Sigmoid colon (tissue), 7 donors: ENCODE data around the gene ADARB1. TPM values are rescaled to one million over a fixed set of nuclear protein-coding genes. Genes with fewer than 3 reads are reported as not detected.

Experiments
- DNase-seq: peaks from one replicate; pipeline ENCODE4 v3.0.0-alpha.2; 2019
- H3K27ac ChIP-seq, 4 donors: fragments of 200-600 bp; sonication (generic); one replicate each; pipeline ENCODE4 v1.5.1; 2016 to 2019; ENCODE audit warnings: mild to moderate bottlenecking in 1 of 4
- H3K27me3 ChIP-seq, 3 donors: fragments of 200-600 bp; sonication (generic); one replicate each; pipeline ENCODE4 v1.5.1; 2019; ENCODE audit warnings: mild to moderate bottlenecking in 1 of 3
- H3K36me3 ChIP-seq, 4 donors: fragments of 200-600 bp; sonication (generic); one replicate each; pipeline ENCODE4 v1.5.1; 2016 to 2019
- H3K4me1 ChIP-seq, 4 donors: fragments of 200-600 bp; sonication (generic); one replicate each; pipeline ENCODE4 v1.5.1; 2017 to 2019
- H3K4me3 ChIP-seq, 4 donors: fragments of 200-600 bp; sonication (generic); one replicate each; pipeline ENCODE4 v1.5.1; 2017 to 2019; ENCODE audit warnings: mild to moderate bottlenecking in 2 of 4, moderate library complexity in 1 of 4
- H3K9me3 ChIP-seq, 4 donors: fragments of 200-600 bp in 3 of 4; sonication (generic) in 3 of 4; one replicate each; pipeline versions ENCODE4 v1.5.1 to v1.6.1; 2013 to 2019
- CTCF ChIP-seq, 4 experiments: fragments of 450-650 bp in 3 of 4; fragments of 200-600 bp in 1 of 4; IDR thresholded peaks; one replicate each; pipeline ENCODE4 v1.5.1; 2016 to 2019; ENCODE audit warnings: antibody characterized with exemption in 4 of 4, mild to moderate bottlenecking in 3 of 4, moderate library complexity in 2 of 4
- EP300 ChIP-seq, 4 donors: sonication (generic); formaldehyde crosslinking; IDR thresholded peaks; one replicate each; pipeline ENCODE4 v1.6.1; 2017; ENCODE audit warnings: antibody characterized with exemption in 4 of 4
- POLR2A ChIP-seq, 2 donors: fragments of 450-650 bp; IDR thresholded peaks; one replicate each; pipeline ENCODE4 v1.6.1; 2016; ENCODE audit warnings: antibody characterized with exemption in 2 of 2, mild to moderate bottlenecking in 2 of 2, moderate library complexity in 2 of 2
- POLR2AphosphoS5 ChIP-seq, 4 donors: sonication (generic); formaldehyde crosslinking; IDR thresholded peaks; one replicate each; pipeline ENCODE4 v1.6.1; 2017; ENCODE audit warnings: antibody characterized with exemption in 4 of 4
- WGBS, 2 donors: extraction: QIAGEN DNeasy Blood & Tissue Kit; methylation state at CpG; one replicate each; pipeline ENCODE4 v1.1.7; 2013; 5-methylcytosine and 5-hydroxymethylcytosine counted together
- intact Hi-C: fragments of 100-400 bp; cut with DNase I; formaldehyde crosslinking; loops from one replicate; pipeline ENCODE4 v1.15.1; 2023
- polyA plus RNA-seq, 3 donors: library from polyadenylated mRNA; stranded (reverse); fragments of 200-250 nt; gene quantifications; one replicate each; pipeline ENCODE4 v1.2.3, GENCODE V29; 2013
- total RNA-seq, 4 donors: library from RNA; depleted of rRNA; stranded (reverse); fragments of >200 nt; gene quantifications; one replicate each; pipeline ENCODE4 v1.1.0, GENCODE V29; 2016
- donor health status: healthy with polysubstance abuse.
- donor health status: Bipolar disorder and iron deficiency.
- donor health status: healthy.

Gene ADARB1
- total and polyA plus RNA-seq, 7 donors, result 0.92 to 102 (median 41.3) TPM

GRCh38 chr21:45259206-45259840 lies 184.9 kb downstream of the ADARB1 start:
- 82 to 87% methylated on average over 17 of the region's 17 CpGs for WGBS, 2 donors
- Histone ChIP-seq H3K4me1 (no peaks in the 10 kb centered on the region), H3K4me3 (no peak overlapping the region), H3K9me3 (no peaks in the 10 kb centered on the region), H3K27ac (no peak overlapping the region), H3K36me3 (peaks cover 11 to 15% (median 12%) of the 10 kb centered on the region in 4 donors), H3K27me3 (peaks cover 0 to 35% (median 0%) of the 10 kb centered on the region in 3 donors)
- intact Hi-C loops, result no loop called here
- TF ChIP-seq POLR2AphosphoS5 (IDR thresholded peaks at IDR 0.05) (no peak), POLR2A (IDR thresholded peaks at IDR 0.05) (no peak), EP300 (IDR thresholded peaks at IDR 0.05) (no peak), CTCF (IDR thresholded peaks at IDR 0.05) (no peak)
- DNase-seq, result no peak

- WGBS, 2 donors, result 84 to 85% methylated on average over 5 of the region's 5 CpGs
- H3K36me3 ChIP-seq, result peaks cover 18 to 24% (median 21%) of the 10 kb centered on the region in 4 donors
- no peaks in the 10 kb centered on the region for H3K4me1 ChIP-seq
- intact Hi-C loops, result no loop called here
- H3K9me3 ChIP-seq, result no peaks in the 10 kb centered on the region
- H3K27me3 ChIP-seq, result peaks cover 0 to 25% (median 0%) of the 10 kb centered on the region in 3 donors
- H3K4me3 ChIP-seq, result no peak overlapping the region
- TF ChIP-seq POLR2A (IDR thresholded peaks at IDR 0.05) (no peak), EP300 (IDR thresholded peaks at IDR 0.05) (no peak), POLR2AphosphoS5 (IDR thresholded peaks at IDR 0.05) (no peak), CTCF (IDR thresholded peaks at IDR 0.05) (no peak)
- DNase-seq, result no peak
- H3K27ac ChIP-seq, result no peak overlapping the region
These were observed 185.9 kb downstream of the ADARB1 start for GRCh38 chr21:45260191-45260825.

GRCh38 chr21:45261093-45261492 lies 186.7 kb downstream of the ADARB1 start:
- no peak for TF ChIP-seq POLR2AphosphoS5 (IDR thresholded peaks at IDR 0.05)
- no peak for TF ChIP-seq EP300 (IDR thresholded peaks at IDR 0.05)
- no peak for TF ChIP-seq POLR2A (IDR thresholded peaks at IDR 0.05)
- TF ChIP-seq CTCF (IDR thresholded peaks at IDR 0.05), result no peak
- DNase-seq, result no peak
- Histone ChIP-seq H3K4me1 (no peaks in the 10 kb centered on the region), H3K36me3 (peaks cover 24 to 32% (median 27%) of the 10 kb centered on the region in 4 donors), H3K4me3 (no peak overlapping the region), H3K27ac (no peak overlapping the region), H3K27me3 (peaks cover 0 to 17% (median 0%) of the 10 kb centered on the region in 3 donors), H3K9me3 (no peaks in the 10 kb centered on the region)
- 89 to 90% methylated on average over 10 of the region's 10 CpGs for WGBS, 2 donors
- intact Hi-C loops, result no loop called here

- TF ChIP-seq POLR2AphosphoS5 (IDR thresholded peaks at IDR 0.05) (no peak), EP300 (IDR thresholded peaks at IDR 0.05) (no peak), POLR2A (IDR thresholded peaks at IDR 0.05) (no peak), CTCF (IDR thresholded peaks at IDR 0.05) (no peak)
- H3K27ac ChIP-seq, result no peak overlapping the region
- H3K4me1 ChIP-seq, result no peaks in the 10 kb centered on the region
- intact Hi-C loops, result no loop called here
- no peak overlapping the region for H3K4me3 ChIP-seq
- DNase-seq, result no peak
- peaks cover 0 to 7% (median 0%) of the 10 kb centered on the region in 3 donors for H3K27me3 ChIP-seq
- peaks cover 35 to 42% (median 37%) of the 10 kb centered on the region in 4 donors for H3K36me3 ChIP-seq
- H3K9me3 ChIP-seq, result no peaks in the 10 kb centered on the region
- 85 to 93% methylated on average over 7 of the region's 7 CpGs for WGBS, 2 donors
These were observed 187.7 kb downstream of the ADARB1 start for GRCh38 chr21:45262041-45262581.
